ENCODE measurements around the gene PNPLA5. TPM values are rescaled to one million over a fixed set of nuclear protein-coding genes. Genes with fewer than 3 reads are reported as not detected.

The PNPLA5 gene
- total and polyA plus RNA-seq, 2 of the 8 experiments (the other 6 are each of a cell fraction or from before 2014, with no cell fraction given), result 3.9 to 6.8 TPM

DNA sequence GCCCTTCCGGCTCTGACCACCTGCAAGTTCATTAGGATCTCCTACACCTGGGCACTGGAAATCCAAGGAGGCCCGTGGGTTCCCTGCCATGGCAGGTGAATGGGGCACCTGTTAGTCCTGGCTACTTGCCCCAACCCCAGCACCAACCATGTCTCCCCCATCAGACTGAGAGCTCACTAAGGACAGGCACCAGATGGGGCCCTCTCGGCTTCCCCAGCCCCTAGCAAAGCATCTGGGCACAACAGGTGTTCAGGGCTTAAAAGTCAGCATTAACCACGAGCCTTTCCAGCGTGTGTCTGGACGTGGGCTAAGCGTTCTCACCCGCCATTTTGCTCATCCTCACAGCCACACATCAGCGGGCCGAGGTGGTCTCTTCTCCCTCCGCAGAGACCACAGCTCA lies 31.7 kb downstream of the PNPLA5 start:
- Histone ChIP-seq H3K14ac (ENCODE audit: insufficient read length) (no peak overlapping the region), H2AFZ (ENCODE audit: low read length) (no peak overlapping the region), H3K23me2 (ENCODE audit: low read depth, low read length) (peaks cover 9% of the 10 kb centered on the region; the same call in 1 of the 2 replicates), H3K9ac (replicated peaks in 1 of 4; ENCODE audit: extremely low read depth in 1 of 4, low read depth in 3 of 4, low read length in 3 of 4) (no peak overlapping the region), H3K27ac (ENCODE audit: low read depth, low read length) (no peak overlapping the region), H3K18ac (ENCODE audit: extremely low read depth, low read length) (no peak overlapping the region), H2AK5ac (ENCODE audit: low read depth, low read length) (peak overlapping the region; percentile 90; the same call in 1 of the 2 replicates), H3K4me1 (replicated peaks in 1 of 4; ENCODE audit: control insufficient read depth in 3 of 4, insufficient read depth in 4 of 4, low read length in 3 of 4) (peaks cover 7 to 22% (median 11%) of the 10 kb centered on the region in 4 experiments), H2BK15ac (ENCODE audit: low read length) (no peak overlapping the region), H4K5ac (ENCODE audit: insufficient read length, low read depth, low read length) (no peak overlapping the region), H2BK5ac (ENCODE audit: low read depth, low read length) (no peak overlapping the region), H3K79me1 (ENCODE audit: low read depth, low read length) (peaks cover 13% of the 10 kb centered on the region), H2BK12ac (ENCODE audit: low read depth, low read length) (no peak overlapping the region), H4K91ac (replicated peaks; ENCODE audit: insufficient read length, low read length) (no peak overlapping the region), H3K9me3 (ENCODE audit: insufficient read depth in 2 of 2, low read depth in 1 of 2, low read length in 1 of 2) (peaks cover 0 to 8% of the 10 kb centered on the region in 2 experiments; a peak in 1 of 4 replicates), H2BK120ac (replicated peaks; ENCODE audit: low read depth, low read length) (no peak overlapping the region), H3K4ac (replicated peaks; ENCODE audit: insufficient read length, low read depth, low read length) (no peak overlapping the region), H3K27me3 (replicated peaks in 1 of 4; ENCODE audit: control insufficient read depth in 3 of 4, extremely low read depth in 1 of 4, insufficient read depth in 3 of 4, low read length in 3 of 4) (no peaks in the 10 kb centered on the region; a peak in 2 of 7 replicates), H3K79me2 (ENCODE audit: control insufficient read depth in 1 of 2, insufficient read depth in 2 of 2, low read length in 2 of 2) (peaks cover 0 to 64% of the 10 kb centered on the region in 2 experiments; a peak in 2 of 4 replicates), H4K8ac (ENCODE audit: extremely low read depth, insufficient read depth, low read length) (peak overlapping the region; percentile 66), H3K56ac (replicated peaks; ENCODE audit: insufficient read length, low read depth, low read length) (no peak overlapping the region), H3K23ac (ENCODE audit: insufficient read length) (no peak overlapping the region), H3K36me3 (ENCODE audit: control insufficient read depth in 2 of 4, insufficient read depth in 4 of 4, low read length in 3 of 4) (no peaks in the 10 kb centered on the region; a peak in 1 of 8 replicates), H2BK20ac (ENCODE audit: low read length) (no peak overlapping the region), H3K4me3 (ENCODE audit: extremely low read depth in 1 of 4, insufficient read depth in 2 of 4, low read depth in 3 of 4, low read length in 4 of 4) (no peak overlapping the region), H3K4me2 (ENCODE audit: insufficient read depth in 1 of 2, low read depth in 2 of 2, low read length in 2 of 2) (peak overlapping the region in 1 of 2 experiments; percentile 95; a peak in 1 of 4 replicates), H4K20me1 (replicated peaks in 1 of 2; ENCODE audit: control insufficient read depth in 1 of 2, insufficient read depth in 2 of 2, low read length in 2 of 2) (peaks cover 1 to 4% of the 10 kb centered on the region in 2 experiments)
- 92% methylated on average over 10 of the region's 11 CpGs; no CpG with 5 or more reads in 1 of the 2 experiments for WGBS, 2 experiments (ENCODE audit: extremely low coverage in 1 of 2, insufficient coverage in 1 of 2, insufficient read length in 1 of 2, insufficient replicate concordance in 2 of 2, low coverage in 1 of 2, low lambda C conversion rate in 2 of 2, missing lambda C conversion rate in 1 of 2)
- DNase-seq (ENCODE audit: low read depth in 1 of 2, low spot score in 2 of 2) (no peak), FAIRE-seq (no peak)
- ChIA-PET POLR2A (ENCODE audit: partially characterized antibody) (interaction anchor here (1.2 to 1.7 kb wide), 4 partner anchors 7 to 31 kb away, joined by 3 to 7 read pairs (median 4); no protein-coding TSS in a partner anchor), CTCF (ENCODE audit: partially characterized antibody) (interaction anchor here (0.6 to 1.9 kb wide), 6 partner anchors 12 to 471 kb away, joined by 3 to 9 read pairs (median 3); no protein-coding TSS in a partner anchor)
- TF ChIP-seq POLR2AphosphoS5 (IDR thresholded peaks at IDR 0.05; ENCODE audit: low read depth, low read length), result no peak
- no peak for TF ChIP-seq POLR2A (IDR thresholded peaks at IDR 0.05; ENCODE audit: control extremely low read depth in 1 of 2, low read depth in 2 of 2, low read length in 2 of 2)
